GM19035 (cell line): ENCODE data around the gene NMRK2.
"Not testable (repeated sequence)": the region's sequence is repeated elsewhere in the genome, so short reads cannot be mapped to it uniquely, and the experiment has no call there.

Experiments used
- ATAC-seq: cut with Tn5 transposase; IDR thresholded peaks from one replicate; pipeline ENCODE4 v1.9.1; 2021; ENCODE audit not compliant: unreplicated experiment

NMRK2 gene

GRCh38 chr19:3932931-3933810 lies at the start of gene NMRK2:
Gene NMRK2, plus strand, starts transcription at chr19:3933069. Its CDS starts 603 bp downstream, at chr19:3933672.
- ATAC-seq = no peak

- ATAC-seq = no peak
These were observed 42.3 kb upstream of the NMRK2 start for GRCh38 chr19:3890591-3890990.

- no peak for ATAC-seq
These were observed 39.2 kb upstream of the NMRK2 start for GRCh38 chr19:3893509-3894179.

GRCh38 chr19:3894959-3895358 lies 37.9 kb upstream of the NMRK2 start:
- not testable (repeated sequence) for ATAC-seq

- ATAC-seq = no peak
These were observed 37.1 kb upstream of the NMRK2 start for GRCh38 chr19:3895788-3896187.

- no peak for ATAC-seq
These were observed 34.9 kb upstream of the NMRK2 start for GRCh38 chr19:3897936-3898335.

- no peak for ATAC-seq
These were observed 34.4 kb upstream of the NMRK2 start for GRCh38 chr19:3898426-3898825.

- no peak for ATAC-seq
These were observed 33.2 kb upstream of the NMRK2 start for GRCh38 chr19:3899531-3900294.

- ATAC-seq = no peak
These were observed 30.4 kb upstream of the NMRK2 start for GRCh38 chr19:3902317-3902973.

- ATAC-seq = no peak
These were observed 28.6 kb upstream of the NMRK2 start for GRCh38 chr19:3904233-3904632.

- ATAC-seq = no peak
These were observed 25.1 kb upstream of the NMRK2 start for GRCh38 chr19:3907626-3908265.

GRCh38 chr19:3908266-3909054 lies 24.4 kb upstream of the NMRK2 start:
- no peak for ATAC-seq

- no peak for ATAC-seq
These were observed 22.8 kb upstream of the NMRK2 start for GRCh38 chr19:3910105-3910504.

- ATAC-seq = no peak
These were observed 18.7 kb upstream of the NMRK2 start for GRCh38 chr19:3914199-3914598.

- ATAC-seq = no peak
These were observed 16.8 kb upstream of the NMRK2 start for GRCh38 chr19:3916033-3916432.

GRCh38 chr19:3919793-3920192 lies 13.1 kb upstream of the NMRK2 start:
- no peak for ATAC-seq

- ATAC-seq = no peak
These were observed 9.6 kb upstream of the NMRK2 start for GRCh38 chr19:3923096-3923758.

GRCh38 chr19:3923912-3924311 lies 9.0 kb upstream of the NMRK2 start:
- ATAC-seq = no peak

- no peak for ATAC-seq
These were observed 1.8 kb upstream of the NMRK2 start for GRCh38 chr19:3931041-3931440.
